HG03571 (cell line): ENCODE results near the gene SLC12A9.

ENCODE experiments used
- ATAC-seq: cut with Tn5 transposase; IDR thresholded peaks from one replicate; pipeline ENCODE4 v1.9.1; 2021; ENCODE audit not compliant: unreplicated experiment

The SLC12A9 gene

GRCh38 chr7:100882201-100882600 lies 29.7 kb downstream of the SLC12A9 start:
- ATAC-seq, result no peak

- no peak for ATAC-seq
Observed at GRCh38 chr7:100882785-100883526, 30.4 kb downstream of the SLC12A9 start.

DNA sequence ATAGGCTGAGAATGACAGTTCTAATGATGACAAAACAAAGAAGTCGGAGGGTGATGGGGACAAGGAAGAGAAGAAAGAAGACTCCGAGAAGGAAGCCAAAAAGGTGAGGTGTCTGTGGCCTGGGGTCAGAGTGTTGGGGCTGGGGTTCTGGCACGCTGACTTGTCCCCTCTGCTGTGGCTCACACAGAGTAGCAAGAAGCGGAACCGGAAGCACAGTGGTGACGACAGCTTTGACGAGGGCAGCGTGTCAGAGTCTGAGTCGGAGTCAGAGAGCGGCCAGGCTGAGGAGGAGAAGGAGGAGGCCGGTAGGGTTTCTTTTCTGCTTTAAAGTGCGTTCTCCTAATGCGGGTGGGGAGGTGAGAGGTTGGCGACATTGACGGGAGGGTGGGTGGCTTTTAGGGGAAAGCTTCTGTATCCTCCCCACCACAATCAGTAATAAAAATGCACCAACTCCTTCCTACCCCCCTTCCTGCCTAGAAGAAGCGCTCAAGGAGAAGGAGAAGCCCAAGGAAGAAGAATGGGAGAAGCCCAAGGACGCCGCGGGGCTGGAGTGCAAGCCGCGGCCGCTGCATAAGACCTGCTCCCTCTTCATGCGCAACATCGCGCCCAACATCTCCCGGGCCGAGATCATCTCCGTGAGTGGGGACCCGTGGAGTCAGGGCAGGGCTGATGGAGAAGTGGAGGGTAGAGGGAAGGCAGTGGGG lies 32.4 kb downstream of the SLC12A9 start:
- ATAC-seq, result no peak

GRCh38 chr7:100885440-100886141 lies 33.1 kb downstream of the SLC12A9 start:
- no peak for ATAC-seq

- ATAC-seq, result no peak
Observed at GRCh38 chr7:100886142-100886935, 33.8 kb downstream of the SLC12A9 start.

DNA sequence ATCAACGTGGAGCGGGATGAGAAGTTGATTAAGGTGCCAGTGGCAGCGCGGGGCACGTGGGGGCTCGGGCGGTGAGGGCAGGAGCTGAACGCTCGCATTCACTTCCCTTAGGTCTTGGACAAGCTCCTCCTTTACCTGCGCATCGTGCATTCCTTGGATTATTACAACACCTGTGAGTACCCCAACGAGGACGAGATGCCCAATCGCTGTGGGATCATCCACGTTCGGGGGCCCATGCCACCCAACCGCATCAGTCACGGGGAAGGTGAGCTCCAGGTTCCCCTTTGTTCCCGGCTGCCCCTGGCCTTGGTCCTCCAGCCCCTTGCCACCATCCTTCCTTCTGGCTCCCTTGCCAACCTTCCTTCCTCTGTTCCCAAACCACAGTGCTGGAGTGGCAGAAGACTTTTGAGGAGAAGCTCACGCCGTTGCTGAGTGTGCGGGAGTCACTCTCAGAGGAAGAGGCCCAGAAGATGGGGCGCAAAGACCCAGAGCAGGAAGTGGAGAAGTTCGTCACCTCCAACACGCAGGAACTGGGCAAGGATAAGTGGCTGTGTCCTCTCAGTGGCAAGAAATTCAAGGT lies 34.5 kb downstream of the SLC12A9 start:
- no peak for ATAC-seq

DNA sequence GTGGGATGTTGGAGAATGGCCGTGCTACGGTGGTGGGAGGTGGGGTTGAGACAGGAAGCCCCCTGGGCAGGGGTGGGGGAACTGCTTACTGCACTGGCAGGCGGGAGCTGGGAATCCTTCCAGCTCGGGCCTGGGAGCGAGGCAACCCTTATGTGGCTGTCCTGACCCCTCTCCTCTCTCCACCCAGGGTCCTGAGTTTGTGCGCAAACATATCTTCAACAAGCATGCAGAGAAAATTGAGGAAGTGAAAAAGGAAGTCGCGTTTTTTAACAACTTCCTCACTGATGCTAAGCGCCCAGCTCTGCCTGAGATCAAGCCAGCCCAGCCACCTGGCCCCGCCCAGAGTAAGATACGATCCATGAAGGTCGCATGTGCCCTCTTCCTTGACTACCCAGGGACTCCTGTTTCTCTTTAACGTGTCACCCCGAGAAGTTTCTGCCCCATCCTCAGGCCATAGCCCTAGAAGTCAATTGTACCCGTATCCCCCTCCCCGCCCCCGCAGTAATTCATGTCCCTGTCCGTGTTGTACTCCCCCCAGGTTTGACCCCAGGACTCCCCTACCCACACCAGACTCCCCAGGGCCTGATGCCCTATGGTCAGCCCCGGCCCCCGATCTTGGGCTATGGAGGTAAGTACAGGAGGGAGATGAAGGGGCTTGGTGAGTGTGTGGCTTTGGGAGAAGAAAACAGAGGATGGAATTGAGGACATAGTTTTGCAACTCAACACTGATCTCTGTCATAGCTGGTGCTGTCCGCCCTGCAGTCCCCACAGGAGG lies 35.2 kb downstream of the SLC12A9 start:
- ATAC-seq, result peak; percentile 41

DNA sequence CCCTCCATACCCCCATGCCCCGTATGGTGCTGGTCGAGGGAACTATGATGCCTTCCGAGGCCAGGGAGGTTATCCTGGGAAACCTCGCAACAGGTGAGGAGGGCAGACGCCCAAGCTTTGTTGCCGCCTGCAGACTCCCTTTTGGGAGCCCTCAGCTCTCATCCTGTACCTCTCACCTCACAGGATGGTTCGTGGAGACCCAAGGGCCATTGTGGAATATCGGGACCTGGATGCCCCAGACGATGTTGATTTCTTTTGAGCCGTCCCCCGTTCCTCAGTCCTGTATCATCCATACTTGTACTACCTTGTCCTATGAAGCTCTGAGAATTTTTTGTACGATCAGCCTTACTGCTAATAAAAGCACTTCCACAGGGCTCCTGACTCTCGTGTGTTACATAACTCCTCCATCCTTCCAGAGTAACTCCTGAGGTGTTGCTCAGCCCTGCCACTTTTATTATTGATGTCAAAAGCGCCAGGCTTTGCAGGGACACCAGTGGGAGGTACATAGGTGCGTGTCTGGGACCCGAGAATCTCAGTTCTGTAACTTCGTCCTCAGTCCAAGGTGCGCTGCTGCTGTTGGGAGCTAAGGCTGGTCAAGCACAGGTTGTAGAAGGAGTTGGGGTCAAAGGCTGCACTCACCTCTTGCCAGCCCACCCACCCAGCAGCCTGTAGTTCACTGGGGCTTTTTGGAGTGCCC lies 35.9 kb downstream of the SLC12A9 start:
- no peak for ATAC-seq

- peak; percentile 26 for ATAC-seq
Observed at GRCh38 chr7:100888988-100889750, 36.7 kb downstream of the SLC12A9 start, which contains the start of gene UFSP1. Gene UFSP1, minus strand, starts transcription at chr7:100889715. Its CDS starts 444 bp downstream, at chr7:100889271.

DNA sequence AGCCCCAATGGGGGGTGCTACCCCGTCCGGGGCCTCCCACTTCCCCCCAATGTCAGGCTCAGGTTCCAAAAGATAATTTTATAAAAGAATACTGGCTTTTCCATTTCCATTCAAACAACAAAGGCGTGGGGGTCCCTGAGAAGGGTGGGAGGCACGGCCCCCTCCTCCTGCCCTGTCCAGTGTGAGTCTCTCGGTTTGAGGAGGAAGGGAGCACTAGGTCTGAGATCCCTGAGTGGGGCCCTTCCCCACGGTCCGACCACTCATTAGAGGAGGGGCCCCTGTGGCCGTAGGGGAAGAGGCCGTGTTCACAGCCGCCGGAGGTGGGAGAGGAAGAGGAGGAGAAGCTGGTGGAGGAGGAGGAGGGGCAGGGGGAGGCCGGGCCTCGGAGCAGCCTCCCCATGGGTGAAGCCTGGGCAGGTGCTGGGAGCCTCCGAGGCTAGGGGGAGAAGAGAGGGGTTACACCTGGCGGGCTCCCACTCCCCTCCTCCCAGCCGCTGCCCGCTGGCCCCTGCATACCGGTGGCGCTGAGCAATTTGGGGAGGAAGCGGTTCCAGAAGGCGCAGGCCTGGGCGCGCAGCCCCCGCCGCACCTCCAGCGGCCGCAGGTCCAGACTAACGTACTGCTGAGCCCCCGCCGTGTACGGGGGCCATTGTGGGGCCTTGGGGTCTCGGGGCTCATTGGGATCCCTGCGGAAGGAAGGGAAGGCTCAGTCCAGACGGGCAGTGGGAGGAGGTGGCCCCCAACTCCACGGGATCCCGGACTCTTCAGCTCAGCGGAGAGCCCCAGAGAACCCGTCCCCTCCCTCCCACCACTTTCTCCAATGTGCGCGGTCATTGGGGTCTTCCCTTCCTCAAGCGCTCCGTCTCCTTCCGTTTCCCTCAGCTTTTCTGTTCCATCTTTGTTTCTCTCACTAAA lies 38.4 kb downstream of the SLC12A9 start:
- ATAC-seq, result no peak

GRCh38 chr7:100891568-100892247 lies 39.2 kb downstream of the SLC12A9 start:
- no peak for ATAC-seq

DNA sequence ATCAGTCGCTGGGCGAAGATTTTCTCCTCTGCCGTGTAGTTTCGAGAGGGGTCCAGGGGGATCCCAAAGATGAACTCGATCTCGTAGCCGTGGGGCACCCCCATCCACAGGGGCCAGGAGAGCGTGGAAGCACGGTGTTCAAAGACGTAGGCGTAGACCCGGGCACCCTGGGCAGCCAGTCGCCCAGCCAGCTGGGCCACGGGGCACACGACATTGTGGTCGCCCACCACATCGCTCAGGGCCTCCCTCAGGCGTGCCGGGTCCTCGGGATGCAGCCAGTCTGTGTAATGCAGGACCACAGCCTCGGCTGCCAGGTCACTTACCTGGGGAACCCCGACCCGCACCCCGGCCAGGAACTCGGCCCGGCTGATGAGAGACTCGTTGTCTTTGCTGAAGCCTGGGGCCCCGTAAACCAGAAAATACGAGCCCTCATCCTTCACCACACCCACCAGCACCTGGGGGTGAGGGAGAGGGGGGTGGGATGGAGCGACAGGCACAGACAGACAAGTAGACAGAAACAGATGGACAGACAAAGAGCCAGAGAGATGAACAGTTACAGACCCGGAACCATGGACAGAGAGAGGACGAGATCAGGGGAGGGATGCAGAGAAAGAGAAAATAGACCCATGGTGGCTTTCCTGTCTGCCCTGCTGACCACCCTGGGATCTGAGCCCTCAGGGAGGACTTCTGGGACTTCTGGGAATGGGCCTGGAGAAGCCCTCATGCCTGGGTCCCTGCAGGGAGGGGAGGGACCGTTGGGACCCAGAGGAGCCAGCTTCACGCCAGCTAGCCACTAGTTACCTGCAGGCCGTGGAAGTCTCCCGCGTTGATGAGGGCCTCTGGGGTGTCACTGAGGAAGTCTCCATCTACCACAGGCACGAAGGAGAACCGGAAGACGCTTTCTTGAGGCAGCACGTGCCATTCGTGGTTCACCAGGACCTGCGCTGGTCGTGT lies 40.1 kb downstream of the SLC12A9 start:
- no peak for ATAC-seq

GRCh38 chr7:100893318-100893895 lies 40.9 kb downstream of the SLC12A9 start:
- ATAC-seq, result no peak

DNA sequence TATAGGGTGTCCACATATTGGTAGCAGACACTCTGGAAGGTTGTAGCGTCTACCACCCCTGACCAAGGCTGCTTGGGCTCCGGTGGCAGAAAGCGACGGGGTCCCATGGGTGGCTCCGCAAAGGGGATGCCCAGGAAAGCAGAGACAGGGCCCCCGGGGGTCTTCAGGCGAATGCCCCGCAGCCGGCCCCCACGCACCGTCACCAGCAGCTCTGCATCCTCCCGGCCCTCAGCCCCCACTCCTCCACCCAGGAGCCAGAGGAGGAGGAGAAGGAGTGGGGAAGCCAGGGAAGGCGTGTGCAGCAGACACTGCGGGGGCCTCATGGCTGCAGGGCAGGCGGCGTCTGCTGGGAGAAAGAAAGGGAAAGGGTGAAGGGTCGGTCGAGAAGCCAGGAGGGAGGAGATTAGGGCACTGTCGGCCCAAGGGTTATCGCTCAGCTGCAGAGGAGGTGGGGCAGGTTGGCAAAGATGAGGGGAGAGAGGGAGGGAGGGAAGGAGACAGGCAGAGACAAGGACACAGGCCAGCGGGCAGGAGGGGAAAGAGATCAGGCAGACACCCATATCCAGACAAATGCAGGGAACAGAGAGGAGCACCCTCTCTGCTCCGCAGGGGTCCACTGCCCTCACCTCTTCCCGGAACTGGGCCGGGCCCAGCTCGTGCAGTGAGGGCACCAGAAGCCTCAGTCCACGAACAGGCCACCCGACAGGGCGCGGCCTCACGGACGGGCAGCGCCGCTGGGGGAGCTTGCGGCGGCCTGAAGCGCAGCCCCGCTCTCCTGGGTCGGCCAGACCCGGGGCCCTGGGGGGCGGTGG lies 41.6 kb downstream of the SLC12A9 start:
- no peak for ATAC-seq
